AG04450 (cell line): ENCODE measurements around the gene EBPL. TPM values are rescaled to one million over a fixed set of nuclear protein-coding genes. Genes with fewer than 3 reads are reported as not detected.

Source experiments
- CTCF ChIA-PET: fragments of 300-600, 350-600 bp; formaldehyde crosslinking; extraction: SDS; loops from one replicate; lab custom pipeline; 2022; ENCODE audit warnings: antibody characterized with exemption, inconsistent platforms; lab: Charles Lee
- POLR2A ChIA-PET: fragments of 350-600 bp; formaldehyde crosslinking; extraction: SDS; loops from one replicate; lab custom pipeline; 2021; ENCODE audit warnings: antibody characterized with exemption, inconsistent platforms; lab: Yijun Ruan, JAX
- DNase-seq: peaks from one replicate; pipeline ENCODE4 v3.0.0-alpha.2; 2011; ENCODE audit warnings: low read depth, low spot score
- H3K27ac ChIP-seq: one replicate; pipeline ENCODE4 v1.5.1; 2012; ENCODE audit warnings: low read depth, low read length, control low read depth
- H3K27me3 ChIP-seq: one replicate; pipeline ENCODE4 v1.6.0; 2012; ENCODE audit warnings: low read length; ENCODE audit not compliant: control insufficient read depth, insufficient read depth
- H3K4me3 ChIP-seq: 2 replicates; pipeline ENCODE4 v1.5.1; 2011; ENCODE audit warnings: mild to moderate bottlenecking, low read depth, low read length, control low read depth
- H3K9me3 ChIP-seq: 2 replicates; pipeline ENCODE4 v1.5.1; 2012; ENCODE audit warnings: low read length; ENCODE audit not compliant: control insufficient read depth, insufficient read depth
- CTCF ChIP-seq: IDR thresholded peaks from 2 replicates; pipeline ENCODE4 v1.5.1; 2011; ENCODE audit warnings: low read depth, low read length, control low read depth, inconsistent platforms
- polyA plus RNA-seq: library from polyadenylated mRNA; depleted of rRNA; stranded (reverse); fragments of >200 nt; gene quantifications from 2 replicates; pipeline ENCODE4 v1.2.3, GENCODE V29; 2011

The EBPL gene
- polyA plus RNA-seq, 1 experiment, result 131 TPM

GRCh38 chr13:49678191-49678914 is 12.9 kb downstream of the EBPL start:
- H3K27me3 ChIP-seq, result no peaks in the 10 kb centered on the region
- no peak overlapping the region for H3K4me3 ChIP-seq
- H3K9me3 ChIP-seq, result peaks cover 8% of the 10 kb centered on the region; the same call in 1 of the 2 replicates
- ChIA-PET CTCF (interaction anchor here (1.1 kb wide), 1 partner anchor 11 kb away, joined by 3 read pairs; no protein-coding TSS in a partner anchor), POLR2A (no interaction called here)
- DNase-seq, result no peak
- no peak overlapping the region for H3K27ac ChIP-seq
- TF ChIP-seq CTCF, result no peak

GRCh38 chr13:49676581-49677298 is 14.5 kb downstream of the EBPL start:
- POLR2A ChIA-PET, result interaction anchor here (0.6 kb wide), 1 partner anchor 55 kb away, joined by 4 read pairs; no protein-coding TSS in a partner anchor
- no peak for TF ChIP-seq CTCF
- peaks cover 8% of the 10 kb centered on the region; the same call in 1 of the 2 replicates for H3K9me3 ChIP-seq
- no peak overlapping the region for H3K4me3 ChIP-seq
- no peak overlapping the region for H3K27ac ChIP-seq
- no peaks in the 10 kb centered on the region for H3K27me3 ChIP-seq
- DNase-seq, result no peak
- CTCF ChIA-PET, result interaction anchor here (0.5 to 0.6 kb wide), 2 partner anchors 12 to 184 kb away, joined by 3 read pairs; no protein-coding TSS in a partner anchor

DNA sequence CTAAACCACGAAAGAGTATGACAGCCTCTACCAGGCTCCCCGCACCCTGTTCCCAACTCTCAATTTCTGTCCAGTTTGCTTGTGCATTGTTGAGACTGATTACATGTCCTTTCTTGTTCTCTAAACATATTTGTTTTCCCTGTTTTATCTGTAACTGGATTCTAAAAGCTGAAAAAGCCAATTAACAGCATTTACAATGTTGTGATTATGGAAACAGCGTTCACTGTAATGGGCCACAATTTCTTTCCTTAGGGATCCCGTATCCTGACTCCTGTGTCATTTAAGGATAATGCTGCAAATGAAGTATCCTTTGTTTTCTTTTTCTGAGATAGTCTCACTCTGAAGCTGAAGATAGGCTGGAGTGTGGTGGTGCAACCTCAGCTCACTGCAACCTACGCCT is 20.5 kb downstream of the EBPL start:
- CTCF ChIA-PET, result interaction anchor here (0.5 to 2.8 kb wide), 13 partner anchors 21 to 1398 kb away, joined by 3 to 14 read pairs (median 5); partner anchors contain the start of genes EBPL, SPRYD7 and TRIM13
- Histone ChIP-seq H3K4me3 (no peak overlapping the region), H3K9me3 (no peaks in the 10 kb centered on the region), H3K27ac (no peak overlapping the region), H3K27me3 (no peaks in the 10 kb centered on the region)
- TF ChIP-seq CTCF, result no peak
- no peak for DNase-seq
- POLR2A ChIA-PET, result no interaction called here

- POLR2A ChIA-PET, result no interaction called here
- no peaks in the 10 kb centered on the region for H3K27me3 ChIP-seq
- TF ChIP-seq CTCF, result peak; percentile 97
- no peaks in the 10 kb centered on the region for H3K9me3 ChIP-seq
- DNase-seq, result peak; percentile 54
- no peak overlapping the region for H3K4me3 ChIP-seq
- CTCF ChIA-PET, result interaction anchor here (0.5 to 2.8 kb wide), 15 partner anchors 8 to 1399 kb away, joined by 3 to 9 read pairs (median 3); partner anchors contain the start of genes SPRYD7 and TRIM13
- H3K27ac ChIP-seq, result no peak overlapping the region
Measured at GRCh38 chr13:49669735-49670309, 21.5 kb downstream of the EBPL start.
